Brain microvascular endothelial cell (primary cell): ENCODE measurements around the gene CD36.

Experiments
- DNase-seq: peaks from one replicate; pipeline ENCODE4 v3.0.0-alpha.2; 2020
- H3K27ac ChIP-seq: fragments of 250-450 bp; sonication (Bioruptor Pico); 2 replicates; pipeline ENCODE4 v1.5.1; 2020; ENCODE audit warnings: mild to moderate bottlenecking, moderate library complexity
- H3K27me3 ChIP-seq: fragments of 250-450 bp; sonication (Bioruptor Pico); replicated peaks from 2 replicates; pipeline ENCODE4 v1.5.1; 2020; ENCODE audit warnings: mild to moderate bottlenecking
- H3K36me3 ChIP-seq: fragments of 250-450 bp; sonication (Bioruptor Pico); replicated peaks from 2 replicates; pipeline ENCODE4 v1.5.1; 2020; ENCODE audit warnings: mild to moderate bottlenecking
- H3K4me3 ChIP-seq: 2 replicates; pipeline ENCODE4 v1.5.1; 2011; ENCODE audit warnings: low read depth, mild to moderate bottlenecking, control low read depth, low read length, moderate library complexity
- CTCF ChIP-seq: IDR thresholded peaks from 2 replicates; pipeline ENCODE4 v1.5.1; 2011; ENCODE audit warnings: low read depth, mild to moderate bottlenecking, moderate library complexity, low read length, control low read depth, inconsistent platforms; ENCODE audit errors: missing control alignments
- in situ Hi-C: cut with HindIII; loops from 2 replicates; pipeline ENCODE4 v1.10.0; 2017; ENCODE audit warnings: low sequenced_read_pairs, low pct_ligation_motif_present

CD36 gene

GRCh38 chr7:80641548-80641947 is 3.1 kb downstream of the CD36 start:
- Histone ChIP-seq H3K36me3 (no peaks in the 10 kb centered on the region), H3K4me3 (no peak overlapping the region), H3K27ac (no peak overlapping the region), H3K27me3 (no peaks in the 10 kb centered on the region)
- no peak for DNase-seq
- in situ Hi-C loops, result no loop called here
- no peak for TF ChIP-seq CTCF

GRCh38 chr7:80642871-80643270 is 4.4 kb downstream of the CD36 start:
- Histone ChIP-seq H3K27me3 (no peaks in the 10 kb centered on the region), H3K27ac (no peak overlapping the region), H3K36me3 (no peaks in the 10 kb centered on the region), H3K4me3 (no peak overlapping the region)
- no peak for DNase-seq
- in situ Hi-C loops, result no loop called here
- no peak for TF ChIP-seq CTCF

GRCh38 chr7:80643336-80643915 is 5.0 kb downstream of the CD36 start:
- in situ Hi-C loops, result no loop called here
- DNase-seq, result no peak
- Histone ChIP-seq H3K27ac (no peak overlapping the region), H3K4me3 (no peak overlapping the region), H3K36me3 (no peaks in the 10 kb centered on the region), H3K27me3 (no peaks in the 10 kb centered on the region)
- no peak for TF ChIP-seq CTCF

- no peak for DNase-seq
- H3K4me3 ChIP-seq, result no peak overlapping the region
- TF ChIP-seq CTCF, result no peak
- H3K27me3 ChIP-seq, result no peaks in the 10 kb centered on the region
- H3K36me3 ChIP-seq, result no peaks in the 10 kb centered on the region
- H3K27ac ChIP-seq, result no peak overlapping the region
- in situ Hi-C loops, result no loop called here
Measured at GRCh38 chr7:80644054-80644453, 5.6 kb downstream of the CD36 start.

- H3K4me3 ChIP-seq, result no peak overlapping the region
- H3K27me3 ChIP-seq, result no peaks in the 10 kb centered on the region
- no peaks in the 10 kb centered on the region for H3K36me3 ChIP-seq
- in situ Hi-C loops, result no loop called here
- no peak overlapping the region for H3K27ac ChIP-seq
- no peak for DNase-seq
- TF ChIP-seq CTCF, result no peak
Measured at GRCh38 chr7:80646083-80646865, 7.8 kb downstream of the CD36 start.
